Liver (tissue), 9 donors: Measurements from ENCODE around the gene FAM174A. TPM values are rescaled to one million over a fixed set of nuclear protein-coding genes. Genes with fewer than 3 reads are reported as not detected.

Experiments
- DNase-seq: peaks from one replicate; pipeline ENCODE4 v3.0.0-alpha.2; 2017; ENCODE audit warnings: low spot score
- H3K27ac ChIP-seq, 2 donors: one replicate each; pipeline ENCODE4 v1.7.0; 2013; ENCODE audit warnings: inconsistent platforms in 2 of 2, low read length in 2 of 2, control low read depth in 1 of 2, low read depth in 1 of 2, mild to moderate bottlenecking in 1 of 2
- H3K27me3 ChIP-seq, 4 donors: one replicate each; pipeline versions ENCODE4 v1.6.1 to v1.7.0; 2013; ENCODE audit warnings: low read length in 3 of 4, inconsistent platforms in 1 of 4, mild to moderate bottlenecking in 1 of 4, moderate library complexity in 1 of 4; ENCODE audit not compliant: control insufficient read depth in 4 of 4, insufficient read depth in 4 of 4
- H3K36me3 ChIP-seq, 4 donors: one replicate each; pipeline versions ENCODE4 v1.6.1 to v1.7.0; 2013; ENCODE audit warnings: low read length in 3 of 4, mild to moderate bottlenecking in 3 of 4, low read depth in 1 of 4, moderate library complexity in 1 of 4; ENCODE audit not compliant: control insufficient read depth in 4 of 4, insufficient read depth in 3 of 4
- H3K4me1 ChIP-seq, 4 donors: one replicate each; pipeline versions ENCODE4 v1.6.1 to v1.7.0; 2013; ENCODE audit warnings: low read length in 3 of 4, mild to moderate bottlenecking in 3 of 4, moderate library complexity in 1 of 4; ENCODE audit not compliant: control insufficient read depth in 4 of 4, insufficient read depth in 4 of 4
- H3K4me3 ChIP-seq, 3 donors: one replicate each; pipeline versions ENCODE4 v1.6.1 to v1.7.0; 2013; ENCODE audit warnings: low read length in 3 of 3, control low read depth in 1 of 3, low read depth in 1 of 3, mild to moderate bottlenecking in 1 of 3
- H3K9ac ChIP-seq, 2 donors: one replicate each; pipeline ENCODE4 v1.7.0; 2013; ENCODE audit warnings: low read length in 2 of 2, mild to moderate bottlenecking in 2 of 2, moderate library complexity in 2 of 2, control low read depth in 1 of 2, low read depth in 1 of 2
- H3K9me3 ChIP-seq, 4 donors: one replicate each; pipeline versions ENCODE4 v1.6.1 to v1.7.0; 2013; ENCODE audit warnings: low read length in 3 of 4; ENCODE audit not compliant: control insufficient read depth in 4 of 4
- ATF3 ChIP-seq: IDR thresholded peaks from 2 replicates; pipeline ENCODE4 v1.6.1; 2016; ENCODE audit warnings: antibody characterized with exemption
- CTCF ChIP-seq: fragments of 150-350 bp; IDR thresholded peaks from 2 replicates; pipeline ENCODE4 v1.5.1; 2017; ENCODE audit warnings: improper control_type of control experiment, low read depth, low read length; ENCODE audit not compliant: missing input control
- EGR1 ChIP-seq, 2 donors: IDR thresholded peaks; 2 replicates each; pipeline ENCODE4 v1.6.1; 2016 to 2018; ENCODE audit warnings: antibody characterized with exemption in 2 of 2, low read depth in 2 of 2
- FOXA1 ChIP-seq: IDR thresholded peaks from 2 replicates; pipeline ENCODE4 v1.6.1; 2016; ENCODE audit warnings: antibody characterized with exemption
- FOXA2 ChIP-seq: IDR thresholded peaks from 2 replicates; pipeline ENCODE4 v1.6.1; 2016; ENCODE audit warnings: antibody characterized with exemption
- GABPA ChIP-seq, 2 donors: IDR thresholded peaks in 1 of 2; conservative IDR thresholded peaks in 1 of 2; 2 replicates each; pipeline ENCODE4 v1.6.1; 2016; ENCODE audit warnings: antibody characterized with exemption in 2 of 2, mild to moderate bottlenecking in 1 of 2, moderate library complexity in 1 of 2
- HNF4A ChIP-seq, 2 donors: conservative IDR thresholded peaks; 2 replicates each; pipeline ENCODE4 v1.6.1; 2016; ENCODE audit warnings: antibody characterized with exemption in 2 of 2, mild to moderate bottlenecking in 2 of 2
- HNF4G ChIP-seq: IDR thresholded peaks from 2 replicates; pipeline ENCODE4 v1.6.1; 2016; ENCODE audit warnings: antibody characterized with exemption
- JUND ChIP-seq, 2 donors: IDR thresholded peaks; 2 replicates each; pipeline ENCODE4 v1.6.1; 2016; ENCODE audit warnings: antibody characterized with exemption in 2 of 2
- MAX ChIP-seq: IDR thresholded peaks from 2 replicates; pipeline ENCODE4 v1.6.1; 2016; ENCODE audit warnings: antibody characterized with exemption
- NR2F2 ChIP-seq: IDR thresholded peaks from 2 replicates; pipeline ENCODE4 v1.6.1; 2016; ENCODE audit warnings: antibody characterized with exemption
- RAD21 ChIP-seq, 2 donors: IDR thresholded peaks; 2 replicates each; pipeline ENCODE4 v1.6.1; 2016; ENCODE audit warnings: antibody characterized with exemption in 2 of 2, mild to moderate bottlenecking in 2 of 2
- REST ChIP-seq: IDR thresholded peaks from 2 replicates; pipeline ENCODE4 v1.6.1; 2016; ENCODE audit warnings: antibody characterized with exemption, mild to moderate bottlenecking
- RXRA ChIP-seq, 2 donors: IDR thresholded peaks; 2 replicates each; pipeline ENCODE4 v1.6.1; 2017 to 2018; ENCODE audit warnings: antibody characterized with exemption in 2 of 2, mild to moderate bottlenecking in 1 of 2
- SP1 ChIP-seq: IDR thresholded peaks from 2 replicates; pipeline ENCODE4 v1.6.1; 2018; ENCODE audit warnings: antibody characterized with exemption, mild to moderate bottlenecking
- TAF1 ChIP-seq: conservative IDR thresholded peaks from 2 replicates; pipeline ENCODE4 v1.6.1; 2016; ENCODE audit warnings: antibody characterized with exemption, mild to moderate bottlenecking
- YY1 ChIP-seq: IDR thresholded peaks from 2 replicates; pipeline ENCODE4 v1.6.1; 2016; ENCODE audit warnings: antibody characterized with exemption, mild to moderate bottlenecking
- ZBTB33 ChIP-seq: IDR thresholded peaks from 2 replicates; pipeline ENCODE4 v1.6.1; 2016; ENCODE audit warnings: antibody characterized with exemption
- WGBS: extraction: QIAGEN DNeasy Blood & Tissue Kit; methylation state at CpG from one replicate; pipeline ENCODE4 v1.1.7; 2013; 5-methylcytosine and 5-hydroxymethylcytosine counted together
- polyA plus RNA-seq, 2 donors: library from polyadenylated mRNA; stranded (reverse) in 1 of 2; unstranded in 1 of 2; fragments of 200-250 nt in 1 of 2; fragments of >200 nt in 1 of 2; fragmentation: Nextera tagmentation in 1 of 2; extraction: Ambion mirVana in 1 of 2; gene quantifications; one replicate each; pipeline versions ENCODE4 v1.2.1 to v1.2.3, GENCODE V29; 2013 to 2015
- total RNA-seq, 2 donors: library from RNA; depleted of rRNA; stranded (reverse); fragments of >200 nt; gene quantifications; one replicate each; pipeline ENCODE4 v1.2.3, GENCODE V29; 2014
- donor health status: healthy.
- donor health status: healthy.
- donor health status: healthy.
- donor health status: healthy.
- donor health status: healthy.

FAM174A gene
- total and polyA plus RNA-seq, 4 donors: 8.4 to 20.4 (median 15.9) TPM

GRCh38 chr5:100577506-100577905 is 42.3 kb downstream of the FAM174A start:
- no peak overlapping the region for H3K9ac ChIP-seq
- H3K27ac ChIP-seq: no peak overlapping the region
- TF ChIP-seq MAX: no peak
- TF ChIP-seq TAF1: no peak
- TF ChIP-seq EGR1 (IDR thresholded peaks at IDR 0.05; ENCODE audit: low read depth in 2 of 2): no peak
- TF ChIP-seq YY1: no peak
- TF ChIP-seq FOXA1: no peak
- TF ChIP-seq HNF4G: no peak
- TF ChIP-seq HNF4A (conservative IDR thresholded peaks at IDR 0.05): no peak
- no peak for TF ChIP-seq ZBTB33
- TF ChIP-seq RXRA (IDR thresholded peaks at IDR 0.05): no peak
- TF ChIP-seq SP1: no peak
- TF ChIP-seq NR2F2: no peak
- TF ChIP-seq FOXA2: no peak
- TF ChIP-seq GABPA (IDR thresholded peaks at IDR 0.05 in 1 of 2, conservative IDR thresholded peaks at IDR 0.05 in 1 of 2): no peak
- no peak for TF ChIP-seq ATF3
- no peak for TF ChIP-seq RAD21 (IDR thresholded peaks at IDR 0.05)
- no peak for DNase-seq
- H3K36me3 ChIP-seq: no peaks in the 10 kb centered on the region
- H3K4me3 ChIP-seq: no peak overlapping the region
- no peaks in the 10 kb centered on the region for H3K27me3 ChIP-seq
- whole genome bisulfite sequencing: 95% methylated on average over 1 of the region's 1 CpG
- H3K9me3 ChIP-seq: no peaks in the 10 kb centered on the region
- no peaks in the 10 kb centered on the region for H3K4me1 ChIP-seq

- Histone ChIP-seq H3K9ac (no peak overlapping the region), H3K4me3 (no peak overlapping the region), H3K36me3 (peaks cover 0 to 2% (median 0%) of the 10 kb centered on the region in 4 donors), H3K4me1 (no peaks in the 10 kb centered on the region), H3K9me3 (no peaks in the 10 kb centered on the region), H3K27ac (no peak overlapping the region), H3K27me3 (no peaks in the 10 kb centered on the region)
- TF ChIP-seq HNF4G (no peak), FOXA1 (no peak), MAX (no peak), GABPA (IDR thresholded peaks at IDR 0.05 in 1 of 2, conservative IDR thresholded peaks at IDR 0.05 in 1 of 2) (no peak), ATF3 (no peak), RAD21 (IDR thresholded peaks at IDR 0.05) (no peak), RXRA (IDR thresholded peaks at IDR 0.05) (no peak), TAF1 (no peak), NR2F2 (no peak), CTCF (no peak), YY1 (no peak), HNF4A (conservative IDR thresholded peaks at IDR 0.05) (no peak), ZBTB33 (no peak), SP1 (no peak), REST (no peak), JUND (IDR thresholded peaks at IDR 0.05) (no peak), FOXA2 (no peak), EGR1 (IDR thresholded peaks at IDR 0.05; ENCODE audit: low read depth in 2 of 2) (no peak)
- DNase-seq: no peak
- 77% methylated on average over 1 of the region's 1 CpG for WGBS
These were observed 48.9 kb downstream of the FAM174A start for GRCh38 chr5:100584069-100584468.
